GM12878 (cell line): ENCODE results near the gene ELAVL1. TPM values are rescaled to one million over a fixed set of nuclear protein-coding genes. Genes with fewer than 3 reads are reported as not detected.
A peak's percentile ranks its signal among the peaks of the same experiment; 100 is the strongest.

ENCODE experiments used
- BACH1 ChIP-seq: fragments of 450-650 bp; IDR thresholded peaks from 2 replicates; pipeline ENCODE4 v1.6.1; 2017; ENCODE audit warnings: mild to moderate bottlenecking, borderline replicate concordance
- RELB ChIP-seq: fragments of 450-650 bp; IDR thresholded peaks from 2 replicates; pipeline ENCODE4 v1.6.1; 2017; ENCODE audit warnings: low read depth, mild to moderate bottlenecking, moderate library complexity
- TBL1XR1 ChIP-seq: IDR thresholded peaks from 2 replicates; pipeline ENCODE4 v1.6.1; 2012; ENCODE audit warnings: low read depth, low read length, improper control_type of control experiment
- YY1 ChIP-seq: IDR thresholded peaks from 2 replicates; pipeline ENCODE4 v1.6.1; 2011; ENCODE audit warnings: low read depth, mild to moderate bottlenecking, low read length
- ZBTB11 ChIP-seq: fragments of 450-650 bp; formaldehyde crosslinking; IDR thresholded peaks from 2 replicates; pipeline ENCODE4 v1.5.0; 2022; ENCODE audit warnings: mild to moderate bottlenecking, missing genetic modification characterization
- ZBTB33 ChIP-seq: fragments of 450-650 bp; IDR thresholded peaks from 2 replicates; pipeline ENCODE4 v1.6.1; 2017; ENCODE audit warnings: mild to moderate bottlenecking
- ZNF687 ChIP-seq: fragments of 450-650 bp; IDR thresholded peaks from 2 replicates; pipeline ENCODE4 v1.6.1; 2017; ENCODE audit warnings: mild to moderate bottlenecking, moderate library complexity
- polyA plus RNA-seq, 11 experiments: library from polyadenylated mRNA; depleted of rRNA in 4 of 11; unstranded in 6 of 11; stranded (reverse) in 5 of 11; fragments of >200 nt; fragmentation: Nextera tagmentation in 4 of 11; fragmentation: Illumina TruSeq in 1 of 11; extraction: Ambion mirVana in 4 of 11; extraction: Trizol in 1 of 11; gene quantifications; 1 replicate in 1 of 11; 2 replicates in 10 of 11; pipeline versions ENCODE4 v1.2.1 to v1.2.3, GENCODE V29; 2011 to 2016; ENCODE audit warnings: inconsistent platforms in 2 of 11, missing spikeins in 2 of 11, low read depth in 1 of 11
- total RNA-seq, 4 experiments: library from RNA; depleted of rRNA in 3 of 4; stranded (reverse); fragments of >200 nt in 3 of 4; fragmentation: Illumina TruSeq in 1 of 4; extraction: Trizol in 1 of 4; gene quantifications; 2 replicates each; pipeline versions ENCODE4 v1.2.1 to v1.2.3, GENCODE V29; 2013 to 2021

ELAVL1 gene
- total and polyA plus RNA-seq, 10 of the 15 experiments (the other 5 are each of a cell fraction or from before 2014, with no cell fraction given): 7.4 to 155 (median 70.3) TPM

DNA sequence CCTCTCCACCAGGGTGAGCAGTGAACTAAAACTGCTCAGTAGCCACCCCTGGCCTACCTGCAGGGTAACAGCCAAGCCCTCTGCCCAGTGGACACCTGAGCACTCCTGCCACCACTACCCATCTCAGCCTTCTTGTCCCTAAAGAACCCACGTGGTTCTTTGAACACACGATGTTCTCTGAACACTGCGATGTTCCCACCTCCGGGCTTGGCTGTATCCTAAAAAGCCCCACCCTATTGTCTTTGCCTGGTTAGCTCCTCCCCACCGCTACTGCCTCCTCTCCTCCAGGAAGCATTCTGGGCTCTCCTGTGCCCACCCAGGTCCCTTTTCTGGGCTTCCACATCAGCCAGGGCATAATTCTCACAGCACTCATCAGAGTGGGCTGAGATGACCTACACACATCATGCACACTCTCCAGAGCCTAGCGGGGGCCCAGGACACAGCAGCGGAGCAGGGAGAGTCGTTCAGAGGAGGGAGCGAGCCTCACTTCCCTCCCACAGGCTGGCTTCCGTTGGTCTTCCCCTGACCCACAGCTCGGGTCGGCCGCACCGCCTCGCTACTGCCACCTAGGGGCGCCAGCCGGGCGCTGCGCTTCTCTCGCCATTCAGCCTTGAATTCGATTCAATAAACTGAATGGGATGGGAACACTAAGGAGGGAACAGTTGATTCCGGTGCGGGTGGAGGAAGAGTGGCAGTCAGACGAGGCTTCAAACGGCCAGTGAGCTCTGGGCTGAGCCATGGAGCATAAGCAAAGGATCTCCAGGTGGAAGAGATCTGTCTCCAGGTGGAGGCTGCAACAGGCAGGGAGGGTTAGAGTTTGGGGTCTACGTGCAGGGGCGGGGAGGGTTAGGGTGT is 3.2 kb downstream of the ELAVL1 start (continued):
- TF ChIP-seq ZBTB33: no peak
- TF ChIP-seq ZBTB11 (CRISPR knock-in tag): no peak
- no peak for TF ChIP-seq ZNF687
- no peak; the same call in 1 of the 2 replicates for TF ChIP-seq TBL1XR1
- TF ChIP-seq BACH1: 0 out of 2 replicates have a peak, but pooled peaks have one; percentile 23
- peak; percentile 82 for TF ChIP-seq YY1
- TF ChIP-seq RELB: 0 out of 2 replicates have a peak, but pooled peaks have one; percentile 16
